Measurements from ENCODE around the gene BMS1.
"Not testable (repeated sequence)": the region's sequence is repeated elsewhere in the genome, so short reads cannot be mapped to it uniquely, and the experiment has no call there.

The BMS1 gene

DNA sequence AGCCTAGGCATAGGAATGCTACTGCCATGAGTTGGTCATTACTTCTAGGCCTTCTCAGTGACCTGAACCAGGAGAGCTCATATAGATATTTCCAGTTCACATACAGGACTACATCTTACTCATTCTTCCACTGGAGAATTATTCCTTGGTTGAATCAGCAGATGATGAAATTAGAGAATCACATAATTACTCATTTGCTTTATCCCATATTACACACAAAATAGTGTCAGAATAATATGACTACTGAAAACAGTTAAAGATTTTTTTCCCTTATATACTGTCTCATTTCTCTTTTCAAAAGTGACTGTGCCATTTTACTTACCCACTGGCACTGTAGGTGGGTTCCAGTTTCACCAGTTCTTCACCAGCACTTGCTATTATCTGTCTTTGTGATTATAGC, 18.5 kb downstream of the BMS1 start:
- no peak for DNase-seq (ENCODE audit: low read depth)

DNA sequence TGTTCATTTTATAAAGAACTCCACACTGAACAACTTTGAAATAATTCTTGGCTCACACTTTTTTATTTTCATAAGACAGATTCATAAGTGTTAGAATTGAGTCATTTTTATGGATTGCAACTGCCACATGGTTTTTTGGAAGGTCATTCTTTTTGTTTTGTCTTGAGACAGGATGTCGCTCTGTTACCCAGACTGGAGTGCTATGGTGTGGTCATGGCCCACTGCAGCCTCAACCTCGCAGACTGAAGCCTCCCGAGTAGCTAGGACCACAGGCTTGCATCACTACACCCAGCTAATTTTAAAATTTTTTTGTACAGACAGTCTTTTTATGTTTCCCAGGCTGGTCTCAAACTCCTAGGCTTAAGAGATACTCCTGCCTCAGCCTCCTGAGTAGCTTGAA, 20.3 kb downstream of the BMS1 start:
- DNase-seq (ENCODE audit: low read depth) = no peak

DNA sequence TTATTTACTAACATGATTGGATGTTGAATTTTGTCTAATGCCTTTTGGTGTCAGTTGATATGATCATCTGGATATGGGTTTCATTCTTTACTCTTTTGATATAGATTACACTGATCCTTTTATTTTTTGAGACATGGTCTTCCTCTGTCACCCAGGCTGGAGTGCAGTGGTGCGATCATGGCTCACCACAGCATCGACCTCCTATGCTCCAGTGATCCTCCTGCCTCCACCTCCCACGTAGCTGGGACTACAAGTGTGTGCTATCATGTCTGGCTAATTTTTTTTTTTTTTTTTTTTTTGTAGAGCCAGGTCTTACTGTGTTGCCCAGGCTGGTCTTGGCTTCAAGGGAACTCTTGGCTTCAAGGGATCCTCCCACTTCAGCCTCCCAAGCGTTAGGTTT, 27.1 kb downstream of the BMS1 start:
- DNase-seq (ENCODE audit: low read depth) = no peak

DNA sequence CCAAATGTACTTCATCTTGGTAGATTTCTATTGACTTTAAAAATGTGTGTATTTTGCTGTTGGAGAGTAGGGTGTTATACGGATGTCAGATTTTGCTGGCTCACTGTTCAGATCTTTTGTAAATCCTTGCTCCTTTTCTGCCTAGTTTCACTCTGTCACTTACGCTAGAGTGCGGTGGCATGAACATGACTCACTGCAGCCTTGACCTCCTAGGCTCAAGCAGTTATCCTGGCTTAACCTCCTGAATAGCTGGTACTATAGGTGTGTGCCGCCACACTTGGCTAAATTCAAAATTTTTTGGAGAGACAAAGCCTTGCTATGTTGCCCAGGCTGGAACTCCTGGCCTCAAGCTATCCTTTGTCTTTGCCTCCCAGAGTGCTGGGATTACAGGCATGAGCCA, 29.4 kb downstream of the BMS1 start:
- no peak for DNase-seq (ENCODE audit: low read depth)

DNA sequence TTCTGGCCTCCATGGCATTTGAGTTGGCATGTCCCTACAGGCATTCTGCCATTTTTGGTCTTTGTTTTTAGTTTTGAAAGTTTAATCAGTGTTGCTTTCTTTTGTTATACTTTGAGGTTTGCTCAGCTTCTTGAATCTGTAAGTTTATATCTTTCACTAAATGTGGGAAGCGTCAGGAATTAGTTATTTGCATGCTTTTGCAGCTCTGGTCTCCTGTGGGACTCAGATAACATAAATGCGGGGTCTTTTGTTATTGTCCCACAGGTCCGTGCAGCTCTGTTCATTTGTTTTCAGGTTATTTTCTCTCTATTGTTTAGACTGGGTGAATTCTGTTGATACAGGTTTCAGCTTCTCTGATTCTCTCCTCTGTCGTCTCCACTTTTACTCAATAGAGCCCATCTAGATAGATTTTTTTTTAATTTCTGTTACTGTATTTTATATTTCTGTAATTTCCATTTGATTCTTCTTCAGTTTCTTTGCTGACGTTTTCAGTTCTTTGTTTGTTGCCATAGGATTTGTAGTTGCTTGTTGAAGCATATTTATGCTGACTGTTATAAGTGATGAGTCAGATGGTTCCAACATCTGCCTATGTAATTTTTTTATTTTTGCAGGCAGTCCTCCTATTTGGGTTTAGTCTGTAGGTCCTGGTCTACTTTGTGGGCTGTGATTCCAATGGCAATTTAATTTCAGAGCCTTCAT, 31.5 kb downstream of the BMS1 start:
- DNase-seq (ENCODE audit: low read depth) = not testable (repeated sequence)

DNA sequence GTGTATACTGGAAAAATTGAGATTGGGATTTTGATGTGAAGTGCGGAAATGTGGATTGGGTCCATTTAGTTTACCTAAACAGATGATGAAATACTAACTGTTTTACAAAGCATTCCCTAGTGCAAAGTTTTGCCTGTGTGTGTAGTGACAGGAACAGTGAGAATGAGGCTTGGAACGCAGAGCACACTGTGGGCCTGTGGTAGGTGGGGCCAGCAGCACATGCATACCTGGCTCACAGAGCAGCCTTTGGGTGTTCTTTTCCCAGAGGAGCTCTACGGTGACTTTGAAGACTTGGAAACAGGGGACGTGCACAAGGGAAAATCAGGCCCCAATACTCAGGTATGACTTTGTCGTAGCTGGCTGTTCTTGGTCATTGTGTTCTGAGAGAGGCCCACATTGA, 33.7 kb downstream of the BMS1 start:
- DNase-seq (ENCODE audit: low read depth) = not testable (repeated sequence)

DNA sequence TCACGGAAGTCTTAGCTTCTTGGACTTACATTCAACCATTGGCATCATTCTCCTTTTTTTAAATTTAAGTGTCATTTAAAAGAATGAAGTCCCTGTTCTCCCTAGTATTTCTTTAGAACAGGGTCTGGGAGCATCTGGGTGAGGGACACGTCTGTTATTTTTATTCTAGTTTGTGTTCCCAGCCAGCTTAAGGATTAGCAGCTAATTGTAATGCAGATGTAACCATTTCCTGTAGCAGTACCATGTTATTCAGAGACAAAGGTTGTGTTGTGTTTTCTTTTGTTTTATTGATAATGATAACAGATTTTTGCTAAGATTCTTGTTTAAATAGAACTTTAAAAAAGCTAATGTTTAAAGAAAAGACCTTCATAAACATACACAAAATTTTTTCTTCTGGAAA, 34.3 kb downstream of the BMS1 start:
- DNase-seq (ENCODE audit: low read depth) = no peak

DNA sequence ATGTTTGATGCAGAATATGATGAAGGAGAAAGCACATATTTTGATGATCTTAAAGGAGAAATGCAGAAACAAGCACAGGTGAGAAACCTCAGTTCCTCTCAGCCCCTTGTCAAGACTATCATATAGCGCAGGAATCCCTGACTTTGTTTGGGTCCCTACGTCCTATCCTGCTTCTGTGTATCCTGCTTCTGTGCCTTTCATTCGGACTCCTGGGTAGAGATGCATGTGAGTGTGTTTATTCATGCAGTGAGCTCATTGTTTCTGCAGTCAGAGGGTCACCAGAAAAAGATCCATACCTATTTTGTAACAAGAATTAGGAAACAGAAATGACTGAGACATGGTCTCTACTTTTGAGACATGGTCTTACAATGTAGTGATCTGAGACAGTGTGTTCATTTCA, 34.8 kb downstream of the BMS1 start:
- DNase-seq (ENCODE audit: low read depth) = not testable (repeated sequence)

DNA sequence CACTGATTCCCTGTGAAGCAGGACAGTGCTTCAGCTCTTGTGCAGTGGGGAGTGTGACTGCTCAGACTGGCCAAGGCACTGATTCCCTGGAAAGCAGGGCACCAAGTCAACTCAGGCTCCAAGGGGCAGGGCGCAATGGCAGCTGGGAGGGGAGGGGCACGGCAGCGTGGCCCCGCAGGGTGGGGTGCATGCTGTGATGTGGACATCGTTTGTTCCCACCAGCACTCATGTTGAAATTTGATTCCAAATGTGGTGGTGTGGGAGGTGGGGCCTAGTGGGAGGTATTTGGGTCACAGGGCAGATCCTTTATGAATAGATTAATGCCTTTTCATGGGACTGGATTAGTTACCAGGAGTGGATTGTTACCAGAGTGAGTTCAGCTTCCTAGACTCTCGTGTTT, 44.2 kb downstream of the BMS1 start:
- DNase-seq (ENCODE audit: low read depth) = not testable (repeated sequence)

DNA sequence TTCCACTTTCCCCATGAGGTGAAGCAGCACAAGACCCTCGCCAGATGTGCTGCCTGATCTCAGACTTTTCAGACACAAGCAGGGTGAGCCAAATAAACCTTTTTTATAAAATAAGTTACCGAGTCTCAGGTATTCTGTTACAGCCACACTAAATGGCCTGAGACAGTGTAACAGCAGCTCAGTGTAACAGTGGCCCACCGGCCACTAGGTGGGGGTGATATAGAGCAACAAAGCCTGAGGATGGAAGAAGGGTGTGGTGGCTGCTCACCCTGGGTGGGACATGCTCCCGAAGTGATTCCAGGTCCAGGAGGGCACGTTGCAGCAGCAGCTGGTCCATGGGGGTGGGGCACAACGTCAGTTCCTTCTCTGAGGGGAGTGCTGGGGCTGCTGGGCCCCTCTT, 44.6 kb downstream of the BMS1 start:
- DNase-seq (ENCODE audit: low read depth) = no peak

DNA sequence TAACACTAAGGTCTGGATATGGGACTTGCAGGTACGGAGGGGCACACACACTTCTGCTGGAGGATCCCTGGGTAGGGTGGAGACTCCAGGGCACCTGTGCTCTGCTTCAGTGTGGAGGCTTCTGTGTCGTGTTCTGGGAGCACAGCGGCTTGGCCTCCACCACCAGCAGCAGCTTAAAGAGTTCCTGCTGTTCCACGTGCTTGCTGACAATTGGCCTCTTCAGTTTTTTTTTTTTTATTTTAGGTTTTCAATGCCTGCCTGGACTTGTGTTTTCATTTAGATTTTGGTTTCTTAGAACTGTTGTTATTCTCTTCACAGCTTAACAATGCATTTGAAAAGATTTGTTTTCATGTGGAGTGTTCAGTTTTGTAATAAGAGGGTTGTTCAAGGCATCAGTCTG, 45.8 kb downstream of the BMS1 start:
- DNase-seq (ENCODE audit: low read depth) = not testable (repeated sequence)

DNA sequence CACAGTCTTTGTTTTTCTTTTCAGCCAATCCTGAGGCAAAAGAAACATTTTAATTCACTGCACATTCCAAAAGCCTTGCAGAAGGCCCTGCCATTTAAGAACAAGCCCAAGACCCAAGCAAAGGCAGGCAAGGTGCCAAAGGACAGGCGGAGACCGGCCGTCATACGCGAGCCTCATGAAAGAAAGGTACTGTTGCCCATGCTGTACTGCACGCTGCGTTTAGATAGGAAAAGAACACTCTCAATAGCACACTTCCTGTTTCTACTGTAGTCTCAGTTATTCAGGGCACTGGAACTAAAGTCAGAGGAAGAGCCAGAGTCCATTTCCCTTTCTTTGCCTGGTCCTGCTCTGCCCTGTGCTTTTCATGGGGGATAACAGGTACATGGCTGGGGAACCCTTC, 47.6 kb downstream of the BMS1 start:
- DNase-seq (ENCODE audit: low read depth) = no peak

DNA sequence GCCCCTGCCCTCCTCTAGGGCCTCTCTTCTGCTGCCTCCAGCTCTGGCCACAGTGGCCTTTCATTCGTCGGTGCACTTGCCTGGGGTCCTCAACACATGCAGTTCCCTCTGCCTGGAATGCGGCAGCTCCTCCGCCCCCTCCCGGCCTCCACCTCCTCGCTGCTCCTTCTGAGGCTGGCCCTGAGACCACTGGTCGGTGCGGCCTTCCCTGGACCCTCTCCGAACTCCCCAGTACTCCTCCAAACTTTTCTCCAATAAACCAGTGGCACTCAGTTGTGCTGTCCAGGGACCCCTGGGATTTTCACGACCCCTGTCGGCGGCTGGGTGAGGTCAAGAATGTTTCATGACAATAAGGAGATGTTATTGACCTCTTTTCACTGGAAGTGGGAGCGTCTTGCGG, 53.5 kb downstream of the BMS1 start:
- no peak for DNase-seq (ENCODE audit: low read depth)

DNA sequence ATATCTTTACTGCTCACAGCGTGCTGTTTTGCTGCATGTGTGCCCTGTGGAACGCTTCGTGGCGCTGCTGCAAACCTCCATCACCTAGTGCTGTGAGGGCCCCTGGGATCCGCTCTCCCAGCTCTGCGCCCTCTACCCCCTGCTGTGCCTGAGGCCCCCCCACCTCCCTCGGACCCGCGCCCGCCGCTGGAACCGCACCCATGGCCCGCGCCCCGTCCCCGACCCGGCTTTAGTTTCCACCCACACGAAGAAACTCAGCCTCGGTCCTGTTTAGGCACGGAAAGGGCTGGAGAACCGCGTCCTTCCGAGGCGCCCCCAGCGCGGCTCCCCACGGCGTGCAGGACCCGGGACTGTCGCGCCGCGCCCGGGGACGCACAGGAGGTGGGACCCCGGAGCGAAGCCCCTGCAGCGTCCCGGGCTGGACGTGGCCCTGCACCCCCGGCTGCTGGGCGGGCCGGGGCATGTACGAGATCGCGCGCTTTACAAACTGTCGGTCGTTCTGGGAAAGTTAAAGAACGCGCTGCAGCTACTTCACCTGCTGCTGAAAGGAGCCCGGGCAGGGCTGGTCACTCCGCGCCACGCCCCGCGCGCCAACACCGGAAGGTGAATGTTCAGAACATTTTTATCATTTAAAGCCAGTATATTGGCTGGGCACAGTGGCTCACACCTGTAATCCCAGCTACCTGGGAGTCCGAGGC, 54.3 kb downstream of the BMS1 start:
- no peak for DNase-seq (ENCODE audit: low read depth)

DNA sequence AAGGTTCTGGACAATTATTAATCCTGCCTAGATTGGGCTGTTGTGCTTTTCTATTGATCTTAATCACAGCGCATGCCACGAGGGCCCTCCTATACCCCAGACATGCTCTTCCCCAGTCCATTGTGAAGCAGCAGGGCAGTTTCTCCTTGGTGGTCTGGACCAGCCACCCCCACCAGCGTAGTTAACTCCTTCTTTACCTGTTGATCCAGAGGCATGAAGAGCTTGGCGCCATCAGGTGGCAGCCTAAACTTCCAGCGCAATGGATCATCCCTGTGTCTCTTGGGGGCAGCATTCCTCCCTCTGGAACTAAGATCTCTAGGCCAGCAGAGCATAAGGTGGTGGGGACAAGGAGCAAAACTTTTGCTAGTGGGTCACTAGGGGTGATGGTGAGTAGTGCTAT, 62.2 kb downstream of the BMS1 start:
- not testable (repeated sequence) for DNase-seq (ENCODE audit: low read depth)

DNA sequence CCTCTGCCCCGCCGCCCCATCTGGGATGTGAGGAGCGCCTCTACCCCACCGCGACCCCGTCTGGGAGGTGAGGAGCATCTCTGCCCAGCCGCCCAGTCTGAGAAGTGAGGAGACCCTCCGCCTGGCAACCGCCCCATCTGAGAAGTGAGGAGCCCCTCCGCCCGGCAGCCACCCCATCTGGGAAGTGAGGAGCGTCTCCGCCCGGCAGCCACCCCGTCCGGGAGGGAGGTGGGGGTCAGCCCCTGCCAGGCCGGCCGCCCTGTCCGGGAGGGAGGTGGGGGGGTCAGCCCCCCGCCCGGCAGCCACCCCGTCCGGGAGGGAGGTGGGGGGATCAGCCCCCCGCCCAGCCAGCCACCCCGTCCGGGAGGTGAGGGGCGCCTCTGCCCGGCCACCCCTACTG, 64.7 kb downstream of the BMS1 start:
- DNase-seq (ENCODE audit: low read depth) = not testable (repeated sequence)

DNA sequence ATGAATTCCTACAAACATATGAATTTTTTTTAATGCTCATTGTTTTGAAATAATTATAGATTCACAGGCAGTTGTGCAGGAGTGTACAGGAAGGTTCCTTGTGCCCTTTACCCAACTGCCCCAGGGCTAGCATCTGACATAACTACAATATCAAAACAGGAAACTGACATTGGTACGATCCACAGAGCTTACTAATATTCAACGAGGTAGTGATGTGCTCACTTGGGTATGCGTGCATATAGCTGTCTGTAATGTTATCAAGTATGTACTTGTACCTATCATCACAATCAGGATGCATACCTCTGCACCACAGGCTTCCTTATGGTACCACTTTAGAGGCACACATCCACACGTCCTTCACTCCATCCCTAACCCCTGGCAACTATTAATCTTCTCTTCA, 68.3 kb downstream of the BMS1 start:
- DNase-seq (ENCODE audit: low read depth) = no peak

DNA sequence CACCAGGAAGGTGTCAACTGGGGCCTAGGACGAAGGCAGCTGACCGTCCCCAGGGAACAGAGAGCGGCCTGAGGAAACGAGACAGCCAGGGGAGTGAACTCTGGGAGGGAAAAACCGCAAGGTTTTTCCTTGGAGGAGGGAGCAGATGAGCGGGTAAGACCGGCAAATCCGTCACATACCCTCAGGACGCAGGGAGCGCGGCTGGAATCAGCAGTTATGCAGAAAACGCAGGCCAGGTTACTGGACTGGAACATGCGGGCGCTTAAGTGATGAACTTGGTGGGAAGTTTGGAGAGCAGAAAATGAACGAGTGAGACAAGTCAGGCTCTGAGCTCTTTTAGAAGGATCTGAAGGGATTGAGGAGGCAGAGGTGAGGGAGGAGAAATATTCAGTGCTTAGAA, 76.7 kb downstream of the BMS1 start:
- no peak for DNase-seq (ENCODE audit: low read depth)

DNA sequence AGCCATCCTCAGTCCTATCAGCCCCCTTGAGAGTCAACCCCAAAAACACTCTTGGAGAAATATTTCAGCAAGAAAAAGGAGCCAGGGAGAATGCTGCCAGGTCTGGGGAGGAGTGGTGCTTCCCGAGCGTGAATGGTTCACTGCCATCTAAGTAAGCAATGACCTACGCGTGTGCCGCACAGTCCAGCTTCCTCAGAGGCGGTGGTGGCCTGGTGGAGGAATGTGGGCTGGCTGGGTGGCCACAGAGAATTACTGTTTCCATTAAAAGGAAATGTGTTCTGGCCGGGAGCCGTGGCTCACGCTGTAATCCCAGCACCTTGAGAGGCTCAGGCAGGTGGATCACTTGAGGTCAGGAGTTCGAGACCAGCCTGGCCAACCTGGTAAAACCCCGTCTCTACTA, 77.4 kb downstream of the BMS1 start:
- not testable (repeated sequence) for DNase-seq (ENCODE audit: low read depth)

DNA sequence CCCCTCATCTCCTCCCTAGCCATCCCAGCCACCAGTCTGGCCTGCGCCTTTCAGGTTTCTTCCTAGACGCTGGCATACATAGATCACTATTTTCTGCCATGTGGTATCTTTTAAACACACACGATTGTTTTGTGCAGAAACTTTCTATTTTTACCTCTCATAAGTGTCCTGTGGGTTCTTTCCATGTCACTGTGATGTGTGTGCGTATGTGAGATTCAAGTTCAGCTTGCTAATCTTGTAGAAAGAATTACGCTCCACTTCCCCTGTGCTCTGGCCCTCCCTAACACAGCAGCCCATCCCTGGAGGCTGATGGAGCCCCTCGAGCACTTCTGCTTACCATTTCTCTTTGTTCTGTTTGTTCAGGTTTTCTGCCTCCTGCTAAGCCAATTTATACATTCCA, 80.2 kb downstream of the BMS1 start:
- not testable (repeated sequence) for DNase-seq (ENCODE audit: low read depth)

DNA sequence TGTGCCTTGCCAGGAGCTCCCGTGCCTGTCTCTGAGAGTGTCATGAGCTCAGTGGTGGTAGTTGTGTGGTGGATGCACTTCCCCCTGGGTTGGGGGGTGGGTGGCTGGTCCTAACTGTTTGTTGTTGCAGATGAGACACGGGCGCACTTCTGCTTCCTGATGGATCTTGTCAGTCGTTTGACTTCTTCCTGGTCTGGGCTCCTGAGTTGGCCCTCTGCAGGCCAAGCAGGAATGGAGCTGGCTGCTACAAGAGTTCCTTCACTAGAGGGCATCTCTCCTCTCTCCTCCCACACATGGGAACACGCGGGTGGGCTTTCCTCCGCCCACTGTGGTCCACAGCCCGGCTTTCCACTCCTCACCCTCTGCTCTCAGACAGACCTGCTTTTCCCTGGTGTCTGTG, 82.0 kb downstream of the BMS1 start:
- DNase-seq (ENCODE audit: low read depth) = no peak

DNA sequence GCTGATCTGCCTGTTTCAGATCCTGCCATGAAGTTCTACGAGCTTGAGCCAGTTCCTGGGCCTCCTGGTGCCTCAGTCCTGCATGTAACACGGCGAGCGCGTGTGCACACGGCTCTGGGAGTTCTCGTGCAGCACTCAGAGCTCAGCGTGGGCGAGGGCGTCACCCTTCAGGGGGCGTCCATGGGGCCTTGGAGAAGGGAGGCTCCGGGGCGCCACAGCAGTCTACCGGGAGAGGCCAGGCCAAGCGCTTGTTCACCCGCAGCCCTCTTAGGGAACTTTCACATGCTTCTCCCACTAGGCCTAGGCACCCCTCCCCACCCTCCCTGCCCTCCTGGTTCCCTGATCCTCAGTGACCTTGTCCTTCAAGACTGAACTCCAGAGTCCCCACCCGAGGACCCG, 83.1 kb downstream of the BMS1 start:
- no peak for DNase-seq (ENCODE audit: low read depth)

DNA sequence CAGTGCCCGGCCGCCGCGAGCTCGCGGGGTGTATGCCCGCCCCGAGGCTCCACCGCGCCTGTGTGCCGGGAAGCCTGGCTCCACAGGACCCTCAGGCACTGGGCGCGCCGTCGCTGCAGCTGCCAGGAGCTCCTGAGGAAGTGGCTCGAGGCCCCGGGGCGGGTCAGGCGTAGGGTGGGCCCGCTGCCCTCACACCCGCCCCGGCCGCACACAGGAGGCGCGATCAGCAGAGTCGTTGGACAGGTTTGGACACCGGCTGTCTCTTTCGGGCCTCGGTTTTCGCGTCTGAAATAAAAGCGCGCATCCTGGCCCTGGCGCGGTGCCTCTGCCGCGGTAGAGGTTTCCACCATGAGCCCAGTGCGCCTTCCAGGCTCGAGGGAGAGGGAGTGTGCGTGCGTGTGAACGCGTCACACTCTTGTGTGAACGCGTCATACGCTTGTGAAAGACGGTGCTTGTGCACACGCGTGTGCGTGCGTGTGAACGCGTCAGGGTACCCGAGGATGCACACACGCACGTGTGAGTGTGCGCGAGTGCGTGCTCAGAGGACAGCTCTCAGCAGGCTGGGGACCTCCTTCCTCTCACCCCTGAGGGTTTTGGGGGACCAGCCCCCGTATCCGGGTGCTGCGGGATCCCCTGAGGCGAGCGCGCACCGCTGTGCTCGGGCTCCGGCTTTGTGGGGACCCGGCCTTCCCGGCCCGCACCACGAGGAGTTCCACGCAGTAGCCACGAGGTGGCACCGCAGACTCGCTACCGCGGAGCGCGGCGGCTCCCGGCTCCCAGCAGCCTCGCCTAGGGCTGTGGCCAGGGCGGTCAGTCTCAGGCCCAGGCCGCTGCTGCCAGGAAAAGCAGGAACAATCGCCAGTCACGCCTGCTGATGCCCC, 83.8 kb downstream of the BMS1 start:
- DNase-seq (ENCODE audit: low read depth) = peak; percentile 12

Data from stimulated activated CD8-positive, alpha-beta memory T cell treated with anti-CD3 and anti-CD28 coated beads, Interleukin-7, amount 100 ng/mL, for 24 hours (primary cell).